ENCODE results near the gene PIANP.

DNA sequence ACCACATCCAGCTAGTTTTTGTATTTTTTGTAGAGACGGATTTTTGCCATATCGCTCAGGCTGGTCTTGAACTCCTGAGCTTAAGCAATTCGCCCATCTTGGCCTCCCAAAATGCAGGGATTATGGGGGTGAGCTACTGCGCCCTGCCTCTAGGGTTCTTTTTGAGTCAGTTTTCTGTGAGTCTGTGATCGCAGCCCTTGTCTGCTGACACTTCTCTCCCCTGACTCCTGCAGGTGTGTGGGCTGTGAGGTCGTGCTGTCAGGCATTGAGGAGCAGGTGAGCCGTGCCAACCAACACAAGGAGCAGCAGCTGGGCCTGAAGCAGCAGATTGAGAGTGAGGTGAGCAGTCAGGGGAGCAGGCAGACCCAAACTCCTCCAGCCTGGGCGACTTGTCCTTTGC is 29.6 kb upstream of the PIANP start:
- TF ChIP-seq GATA3 (IDR thresholded peaks at IDR 0.05; ENCODE audit: low read depth, low read length): no peak
- TF ChIP-seq GATA2 (IDR thresholded peaks at IDR 0.05; ENCODE audit: low read depth, low read length): no peak
